ENCODE results near the gene BRD8.

DNA sequence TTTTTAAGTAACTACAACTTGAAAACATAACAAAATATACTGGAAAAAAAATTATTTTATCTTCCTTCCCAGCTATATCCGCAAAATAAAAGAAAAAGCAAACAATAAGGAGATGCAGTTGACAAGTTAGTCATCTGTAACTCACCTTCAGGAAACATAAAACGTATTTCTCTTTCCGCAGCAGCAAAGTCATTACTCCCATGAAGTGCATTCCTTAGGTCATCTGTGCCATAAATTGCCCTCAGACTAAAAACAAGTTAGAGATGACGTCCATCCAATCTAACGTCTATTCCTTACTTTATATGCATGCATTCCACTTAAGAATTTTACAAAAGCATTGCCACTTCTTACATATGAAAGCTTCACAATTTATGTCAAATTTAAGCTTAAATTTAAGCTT lies 50.1 kb downstream of the BRD8 start:
- TF ChIP-seq, protein P1, sequence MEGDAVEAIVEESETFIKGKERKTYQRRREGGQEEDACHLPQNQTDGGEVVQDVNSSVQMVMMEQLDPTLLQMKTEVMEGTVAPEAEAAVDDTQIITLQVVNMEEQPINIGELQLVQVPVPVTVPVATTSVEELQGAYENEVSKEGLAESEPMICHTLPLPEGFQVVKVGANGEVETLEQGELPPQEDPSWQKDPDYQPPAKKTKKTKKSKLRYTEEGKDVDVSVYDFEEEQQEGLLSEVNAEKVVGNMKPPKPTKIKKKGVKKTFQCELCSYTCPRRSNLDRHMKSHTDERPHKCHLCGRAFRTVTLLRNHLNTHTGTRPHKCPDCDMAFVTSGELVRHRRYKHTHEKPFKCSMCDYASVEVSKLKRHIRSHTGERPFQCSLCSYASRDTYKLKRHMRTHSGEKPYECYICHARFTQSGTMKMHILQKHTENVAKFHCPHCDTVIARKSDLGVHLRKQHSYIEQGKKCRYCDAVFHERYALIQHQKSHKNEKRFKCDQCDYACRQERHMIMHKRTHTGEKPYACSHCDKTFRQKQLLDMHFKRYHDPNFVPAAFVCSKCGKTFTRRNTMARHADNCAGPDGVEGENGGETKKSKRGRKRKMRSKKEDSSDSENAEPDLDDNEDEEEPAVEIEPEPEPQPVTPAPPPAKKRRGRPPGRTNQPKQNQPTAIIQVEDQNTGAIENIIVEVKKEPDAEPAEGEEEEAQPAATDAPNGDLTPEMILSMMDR (IDR thresholded peaks at IDR 0.05) = no peak
- TF ChIP-seq POLR2A (IDR thresholded peaks at IDR 0.05) = no peak
